Measurements from ENCODE around the gene PSAPL1. TPM values are rescaled to one million over a fixed set of nuclear protein-coding genes. Genes with fewer than 3 reads are reported as not detected.

PSAPL1 gene
- total RNA-seq, 1 experiment from 2014 or later = not detected

- DNase-seq (ENCODE audit: low read depth) = no peak
Observed at GRCh38 chr4:7397206-7398103, 37.3 kb downstream of the PSAPL1 start.

DNA sequence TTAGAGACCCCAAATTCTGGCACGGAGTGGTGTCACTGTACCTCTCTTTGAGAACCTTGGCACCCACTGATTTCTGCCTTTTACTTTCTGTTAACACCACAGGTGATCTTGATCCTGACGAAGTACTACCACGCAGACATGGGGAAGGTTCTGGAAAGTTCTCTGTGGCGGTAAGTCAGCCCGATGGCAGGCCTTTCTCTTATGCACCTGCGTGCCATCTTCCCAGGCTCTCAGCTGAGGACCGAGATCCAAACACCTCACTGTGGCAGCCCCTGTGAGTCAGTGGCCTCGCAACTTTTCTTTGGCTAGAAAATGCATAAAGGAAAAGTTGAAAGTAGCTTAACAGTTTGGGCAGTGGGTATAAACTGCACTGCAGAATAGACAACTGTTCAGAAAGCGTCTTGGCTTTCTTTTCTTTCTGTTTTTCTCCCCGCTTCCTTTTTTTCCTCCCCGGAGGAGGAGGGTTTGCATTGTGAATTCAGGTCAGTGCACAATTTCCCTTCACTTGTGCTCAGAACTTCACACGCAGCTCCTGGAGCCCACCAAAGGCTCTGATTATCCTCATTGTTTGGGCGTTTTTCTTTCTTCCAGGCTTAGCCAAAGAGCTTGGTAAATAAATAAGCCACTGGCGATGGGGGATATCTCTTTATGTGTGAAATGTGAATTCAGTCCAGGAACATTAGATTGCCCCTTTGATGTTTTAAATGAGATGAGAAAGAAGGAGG is 38.4 kb downstream of the PSAPL1 start:
- DNase-seq (ENCODE audit: low read depth) = no peak

DNA sequence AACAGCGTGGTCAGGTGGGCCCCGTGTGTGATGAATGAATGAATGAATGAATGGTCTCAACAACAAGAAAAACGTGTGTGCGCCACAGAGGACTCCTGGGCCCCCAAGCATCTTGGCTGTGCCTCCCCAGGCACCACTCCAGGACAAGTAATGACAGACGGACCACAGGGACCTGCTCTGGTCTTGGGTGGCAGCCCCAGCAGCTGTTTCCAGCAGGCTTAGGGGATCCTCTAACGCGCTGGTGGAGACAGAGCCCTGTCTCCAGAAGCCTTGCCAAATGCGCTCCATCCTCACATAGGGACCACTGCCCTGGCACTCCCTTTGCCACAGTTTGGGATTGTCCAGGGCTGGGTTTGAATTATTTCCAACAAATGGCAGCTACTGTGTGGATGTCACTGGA is 39.1 kb downstream of the PSAPL1 start:
- no peak for DNase-seq (ENCODE audit: low read depth)

- DNase-seq (ENCODE audit: low read depth) = no peak
Observed at GRCh38 chr4:7394681-7395451, 39.9 kb downstream of the PSAPL1 start.

- no peak for DNase-seq (ENCODE audit: low read depth)
Observed at GRCh38 chr4:7393601-7394575, 40.8 kb downstream of the PSAPL1 start.

DNA sequence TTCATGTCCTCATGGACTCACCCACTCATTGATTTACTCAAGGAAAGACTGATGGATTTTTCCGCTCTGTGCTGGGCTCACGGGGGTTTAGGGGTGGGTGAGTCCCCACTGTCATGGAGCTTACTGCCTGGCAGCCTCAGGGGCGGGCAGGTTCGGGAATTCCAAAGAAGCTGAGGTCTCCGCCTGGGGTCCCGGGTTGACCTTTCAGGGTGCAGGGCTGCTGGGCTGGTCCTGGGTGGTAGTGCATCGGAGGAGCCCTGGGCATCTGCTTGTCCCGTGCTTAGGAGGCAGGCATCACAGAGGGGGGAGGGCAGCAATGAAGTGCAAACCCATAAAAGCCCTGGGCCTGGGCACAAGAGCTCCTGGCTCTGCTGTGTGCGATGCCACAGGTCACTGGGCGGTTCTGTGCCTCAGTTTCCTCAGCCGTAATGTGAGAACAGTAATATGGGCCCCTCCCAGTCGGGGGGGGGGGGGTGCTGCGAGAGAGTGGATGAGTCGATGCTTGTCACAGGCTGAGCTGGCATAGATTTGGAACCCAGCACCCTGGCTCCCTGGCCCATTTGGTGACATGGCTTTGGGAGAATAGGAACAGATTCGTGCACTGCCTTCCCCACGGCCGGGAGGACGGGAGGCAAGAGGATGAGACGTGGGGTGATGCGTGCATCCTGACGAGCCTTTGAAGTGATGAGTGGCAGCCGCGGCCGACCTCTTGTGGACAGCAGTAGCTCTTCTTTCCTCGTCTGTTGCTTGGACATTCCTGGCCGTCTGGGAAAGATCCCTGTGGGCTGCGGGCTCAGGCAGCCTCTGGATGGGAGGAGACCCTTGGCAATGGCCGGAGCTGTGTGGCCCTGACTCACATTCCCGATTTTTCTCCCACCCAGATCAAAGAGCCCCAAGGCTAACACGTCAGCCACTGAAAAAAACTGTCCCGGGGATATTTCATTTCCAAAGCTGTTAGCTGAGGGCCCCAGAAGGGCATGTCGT is 42.0 kb downstream of the PSAPL1 start:
- no peak for DNase-seq (ENCODE audit: low read depth)

GRCh38 chr4:7391637-7392437 is 42.9 kb downstream of the PSAPL1 start:
- no peak for DNase-seq (ENCODE audit: low read depth)

DNA sequence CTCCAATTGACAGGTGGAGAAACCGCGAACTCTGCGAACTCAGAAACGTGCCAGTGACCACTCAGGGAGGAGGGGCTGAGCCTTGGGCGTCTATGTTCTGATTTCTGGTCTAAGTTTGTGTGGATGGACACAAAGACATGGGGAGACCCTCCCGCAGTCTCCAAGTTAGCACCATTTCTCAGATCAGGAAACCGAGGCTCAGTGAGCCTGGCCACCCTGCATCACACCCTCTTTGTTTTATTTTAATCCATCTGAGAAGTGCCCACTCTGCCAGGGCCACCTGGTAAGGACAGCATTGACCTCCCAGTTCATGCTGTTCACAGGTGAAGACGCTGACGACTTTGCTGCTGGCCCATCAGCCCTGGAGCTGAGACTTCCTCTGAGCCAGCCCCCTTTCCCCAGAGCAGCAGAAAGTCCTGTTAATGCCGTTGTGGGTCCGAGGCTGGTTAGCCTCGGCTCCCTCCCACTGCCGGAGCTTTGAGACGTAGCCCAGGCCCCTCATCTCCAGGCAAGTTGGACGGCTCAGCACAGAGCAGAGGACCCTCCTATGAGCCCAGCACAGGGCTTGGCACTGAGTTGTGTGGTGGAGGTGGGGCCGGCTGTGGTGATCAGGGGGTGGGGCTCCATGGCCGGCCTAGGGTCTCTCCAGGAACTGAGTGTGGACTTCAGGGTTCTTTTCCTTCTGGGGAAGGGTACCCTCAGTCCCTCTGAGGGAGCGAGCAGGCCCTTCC is 43.7 kb downstream of the PSAPL1 start:
- no peak for DNase-seq (ENCODE audit: low read depth)

- DNase-seq (ENCODE audit: low read depth) = no peak
Observed at GRCh38 chr4:7390336-7390735, 44.4 kb downstream of the PSAPL1 start.

- no peak for DNase-seq (ENCODE audit: low read depth)
Observed at GRCh38 chr4:7389719-7390118, 45.0 kb downstream of the PSAPL1 start.

DNA sequence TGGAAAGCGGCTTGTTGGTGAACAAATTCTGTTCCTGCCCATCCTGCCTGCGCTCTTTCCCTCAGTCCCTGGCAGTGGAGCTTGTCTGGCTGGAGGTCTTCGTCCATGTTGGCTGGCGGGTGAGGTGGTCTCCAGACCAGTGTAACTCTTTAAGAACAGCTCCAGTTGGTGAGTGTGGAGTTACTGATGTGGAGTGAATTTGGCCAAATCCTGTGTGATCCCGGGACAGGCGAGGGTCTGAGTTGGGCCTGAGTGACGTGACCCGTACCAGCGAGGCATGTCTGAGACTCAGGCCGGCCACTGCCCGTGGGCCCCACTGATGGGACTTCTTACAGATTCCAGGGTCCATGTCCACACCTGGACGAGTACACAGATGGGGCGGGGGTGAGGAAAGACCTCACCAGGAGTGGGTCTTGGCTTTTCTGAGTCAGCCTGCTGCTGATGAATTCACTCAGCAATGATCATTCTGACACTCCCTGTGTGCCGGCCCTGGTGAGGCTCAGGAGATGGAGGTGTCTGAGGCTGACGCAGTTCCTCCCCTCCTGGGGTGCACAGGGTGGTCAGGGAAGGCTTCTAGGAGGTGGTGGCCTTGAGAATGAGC is 45.5 kb downstream of the PSAPL1 start:
- DNase-seq (ENCODE audit: low read depth) = no peak

DNA sequence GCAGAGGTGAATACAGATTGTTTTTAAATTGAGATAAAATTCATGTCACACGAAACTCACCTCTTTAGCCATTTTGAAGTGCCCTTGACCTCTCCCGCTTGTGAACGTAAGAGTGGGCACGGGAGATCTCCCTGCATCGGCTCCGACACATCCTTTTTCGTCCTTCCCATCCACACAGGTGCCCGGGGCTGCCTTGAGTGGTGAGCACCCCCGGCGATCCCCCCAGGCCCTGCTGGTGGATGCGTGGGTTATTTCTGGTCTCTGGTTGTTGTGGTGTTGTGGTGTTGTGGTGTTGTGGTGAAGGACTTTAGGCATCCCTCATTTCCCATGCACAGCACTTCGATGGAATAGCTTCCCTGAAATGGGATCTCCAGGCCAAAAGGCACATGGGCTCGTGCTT is 46.1 kb downstream of the PSAPL1 start:
- DNase-seq (ENCODE audit: low read depth) = no peak

DNA sequence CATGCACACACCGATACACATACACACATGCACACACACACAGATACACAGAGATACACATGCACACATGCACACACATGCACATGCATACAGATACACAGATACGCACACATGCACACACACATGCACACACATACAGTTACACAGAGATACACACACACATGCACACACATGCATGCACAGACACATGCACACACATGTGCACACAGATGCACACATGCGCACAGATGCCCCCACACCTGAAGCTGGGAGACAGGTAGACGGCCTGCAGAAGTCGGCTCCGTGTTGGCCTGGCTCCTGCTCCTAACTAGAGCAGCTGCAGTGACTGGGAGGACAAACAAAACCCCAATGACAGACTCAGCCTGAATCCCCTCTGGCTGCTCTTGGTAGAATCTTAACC is 46.8 kb downstream of the PSAPL1 start:
- no peak for DNase-seq (ENCODE audit: low read depth)

DNA sequence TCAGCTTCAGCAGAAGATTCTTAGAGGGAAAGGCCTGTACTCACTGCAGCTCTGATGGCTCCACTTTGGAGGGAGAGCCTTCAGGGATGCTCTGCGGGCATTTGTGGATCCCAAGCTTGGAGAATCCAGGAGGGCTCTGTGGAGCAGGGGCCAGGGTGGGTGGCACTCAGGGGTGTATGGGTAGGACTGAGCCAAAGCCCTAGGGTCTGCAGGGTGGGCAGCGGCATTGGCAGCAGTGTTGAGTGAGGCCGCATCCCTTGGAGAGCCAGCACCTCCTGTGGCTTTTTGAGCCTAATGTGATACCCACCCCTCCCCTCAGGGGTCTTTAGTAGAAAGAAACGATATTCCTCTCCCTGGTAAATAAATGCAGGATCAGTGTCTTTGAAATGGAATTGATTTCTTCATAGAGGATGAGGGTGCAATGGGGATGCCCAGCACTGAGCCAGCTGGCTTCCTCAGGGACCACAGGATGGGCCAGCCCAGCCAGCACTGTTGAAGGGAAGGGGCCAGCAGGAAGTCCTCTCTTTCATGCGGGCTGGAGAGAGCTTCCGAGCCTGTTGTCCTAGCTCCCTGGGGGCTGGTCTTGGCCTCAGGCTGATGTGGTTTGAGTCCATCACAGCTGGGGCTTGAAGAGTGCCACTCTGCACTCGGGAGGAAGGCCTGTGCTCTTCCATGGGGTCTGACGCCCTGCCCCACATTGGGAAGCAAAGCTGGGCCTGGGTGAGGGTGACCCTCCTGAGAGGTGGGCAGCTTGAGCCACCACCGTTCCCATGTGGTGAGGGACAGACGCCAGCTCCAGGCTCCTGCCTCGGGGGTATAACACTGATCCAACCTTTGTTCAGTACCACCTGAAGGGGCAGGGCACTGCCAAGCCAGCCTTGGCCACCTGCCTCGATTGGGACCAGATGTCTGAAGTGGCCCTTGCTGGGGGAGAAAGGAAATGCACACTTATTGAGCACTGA is 49.5 kb downstream of the PSAPL1 start:
- no peak for DNase-seq (ENCODE audit: low read depth)

DNA sequence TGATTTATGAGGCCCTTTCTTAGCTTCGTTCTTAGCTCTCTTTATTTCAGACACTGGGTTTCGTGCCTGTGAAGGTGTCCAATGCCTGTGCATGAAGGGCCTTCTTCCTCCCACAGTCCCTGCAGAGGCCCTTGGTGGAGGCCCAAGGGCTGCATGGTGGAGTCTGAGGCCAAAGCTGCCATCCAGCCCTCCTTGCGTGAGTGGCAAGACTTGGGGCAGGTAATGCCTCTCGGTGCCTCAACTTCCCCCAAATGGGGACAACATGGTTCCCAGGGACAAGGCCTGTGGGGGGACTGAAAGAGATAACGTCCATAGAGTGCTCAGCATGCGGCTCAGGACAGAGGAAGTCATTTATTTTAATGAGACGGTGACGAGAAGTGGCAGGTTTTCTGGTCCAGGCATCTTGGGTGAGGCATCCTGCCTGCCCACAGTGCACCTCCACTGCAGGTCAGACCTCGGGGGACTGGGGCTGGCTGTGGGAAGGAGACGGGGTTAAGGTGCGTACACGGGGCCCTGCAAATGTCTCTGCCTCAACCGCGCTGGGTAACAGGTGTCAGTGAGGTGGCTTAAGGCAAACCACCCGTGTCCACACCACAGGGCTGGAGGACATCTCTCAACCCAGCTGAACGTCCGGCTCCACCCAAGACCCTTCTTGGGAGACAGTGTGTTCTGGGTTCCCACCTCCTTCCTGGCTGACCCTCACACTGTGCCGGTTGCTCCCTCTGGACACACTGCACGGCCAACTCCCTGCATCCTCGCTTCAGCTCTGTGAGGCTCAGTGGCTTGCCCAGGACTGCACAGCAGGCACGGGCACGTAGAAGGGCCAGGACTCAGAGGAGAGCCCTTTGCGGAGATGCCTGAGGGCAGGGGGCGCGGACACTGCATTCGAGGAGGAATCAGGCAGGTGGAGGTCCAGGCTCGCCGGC is 50.5 kb downstream of the PSAPL1 start:
- no peak for DNase-seq (ENCODE audit: low read depth)

DNA sequence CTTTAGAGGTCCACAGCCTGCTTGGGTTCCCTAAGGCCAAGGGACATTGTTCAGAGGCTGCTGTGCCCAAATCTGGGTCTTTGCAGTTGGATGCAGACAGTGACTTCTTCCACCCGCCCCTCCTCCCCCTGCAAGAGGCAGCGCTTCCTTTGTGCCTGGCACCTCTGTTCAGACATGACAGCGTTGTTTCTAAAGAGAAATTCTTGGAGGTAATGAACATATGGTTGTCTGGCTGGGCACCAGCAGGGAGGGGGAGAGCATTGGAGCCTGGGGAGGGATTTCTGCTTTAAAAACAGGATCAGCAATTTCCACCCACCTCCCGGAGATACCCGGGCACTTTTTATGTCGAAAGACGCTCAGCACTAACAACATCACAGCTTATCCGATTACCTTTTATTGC is 51.5 kb downstream of the PSAPL1 start:
- DNase-seq (ENCODE audit: low read depth) = no peak

Data from M059J (cell line).